GM12864 (cell line): Measurements from ENCODE around the gene TMEM141.

Experiments
- DNase-seq: peaks from one replicate; pipeline ENCODE4 v3.0.0-alpha.2; 2011; ENCODE audit warnings: low read depth
- H3K4me3 ChIP-seq: 2 replicates; pipeline ENCODE4 v1.5.1; 2011; ENCODE audit warnings: mild to moderate bottlenecking, low read depth, low read length, control low read depth
- CTCF ChIP-seq: IDR thresholded peaks from 2 replicates; pipeline ENCODE4 v1.5.1; 2011; ENCODE audit warnings: low read depth, mild to moderate bottlenecking, moderate library complexity, low read length, control low read depth, inconsistent platforms; ENCODE audit errors: missing control alignments

The TMEM141 gene

GRCh38 chr9:136825295-136826187 is 34.4 kb downstream of the TMEM141 start:
- no peak for DNase-seq
- H3K4me3 ChIP-seq: no peak overlapping the region
- TF ChIP-seq CTCF: no peak

GRCh38 chr9:136826188-136826541 is 35.0 kb downstream of the TMEM141 start:
- TF ChIP-seq CTCF: no peak
- no peak for DNase-seq
- H3K4me3 ChIP-seq: no peak overlapping the region

- no peak for DNase-seq
- H3K4me3 ChIP-seq: no peak overlapping the region
- no peak for TF ChIP-seq CTCF
These were observed 35.8 kb downstream of the TMEM141 start for GRCh38 chr9:136826703-136827582.

GRCh38 chr9:136827794-136828473 is 36.8 kb downstream of the TMEM141 start:
- H3K4me3 ChIP-seq: no peak overlapping the region
- DNase-seq: no peak
- no peak for TF ChIP-seq CTCF

GRCh38 chr9:136828474-136829140 is 37.5 kb downstream of the TMEM141 start:
- TF ChIP-seq CTCF: no peak
- no peak for DNase-seq
- no peak overlapping the region for H3K4me3 ChIP-seq

- no peak for DNase-seq
- TF ChIP-seq CTCF: no peak
- no peak overlapping the region for H3K4me3 ChIP-seq
These were observed 38.3 kb downstream of the TMEM141 start for GRCh38 chr9:136829412-136829811.
